ENCODE data around the gene PRKN. TPM values are rescaled to one million over a fixed set of nuclear protein-coding genes. Genes with fewer than 3 reads are reported as not detected.

The PRKN gene
- total and polyA plus RNA-seq, 2 donors (not counting 3 experiments of a cell fraction or from before 2014, with no cell fraction given): 0.06 TPM; not detected in 1

DNA sequence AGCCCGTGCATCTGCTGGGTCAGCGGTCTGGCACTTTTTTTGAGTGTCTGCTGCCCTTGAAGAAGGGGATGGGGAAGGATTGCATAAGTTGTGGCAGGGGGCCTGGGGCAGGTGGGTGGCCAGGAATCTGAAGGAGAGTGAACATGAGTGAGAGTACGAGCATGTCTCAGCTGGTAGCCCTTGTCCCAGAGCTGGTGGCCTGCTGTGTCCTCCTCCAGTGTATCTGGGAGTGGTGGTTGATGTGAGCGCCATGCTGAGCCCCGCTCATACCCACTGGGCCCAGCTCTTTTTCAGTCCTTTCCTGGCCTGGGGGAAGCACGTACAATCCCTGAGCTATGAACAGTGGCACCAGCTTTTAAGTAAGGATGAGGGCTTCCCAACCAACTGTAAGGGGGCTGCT lies 1317.5 kb downstream of the PRKN start:
- Histone ChIP-seq H3K79me2 (ENCODE audit: control insufficient read depth, insufficient read depth, low read length) (no peaks in the 10 kb centered on the region), H3K4me3 (replicated peaks in 1 of 3; ENCODE audit: insufficient read depth in 1 of 3, low read depth in 1 of 3, low read length in 3 of 3) (no peak overlapping the region), H2AFZ (ENCODE audit: low read depth, low read length) (no peak overlapping the region), H3K27ac (ENCODE audit: insufficient read depth, low read depth, low read length) (no peak overlapping the region), H3K4me2 (ENCODE audit: insufficient read depth, low read length) (no peak overlapping the region), H3K9ac (replicated peaks; ENCODE audit: extremely low read depth, insufficient read depth, low read length) (no peak overlapping the region), H3K4me1 (ENCODE audit: control insufficient read depth, extremely low read depth, insufficient read depth, low read length) (no peaks in the 10 kb centered on the region), H3K27me3 (ENCODE audit: control insufficient read depth in 2 of 2, insufficient read depth in 2 of 2, low read length in 2 of 2) (no peaks in the 10 kb centered on the region), H3K36me3 (ENCODE audit: control insufficient read depth in 2 of 2, extremely low read depth in 1 of 2, insufficient read depth in 2 of 2, low read length in 2 of 2) (no peaks in the 10 kb centered on the region), H3K9me1 (replicated peaks; ENCODE audit: control insufficient read depth, extremely low read depth, insufficient read depth, low read length) (no peaks in the 10 kb centered on the region), H4K20me1 (replicated peaks; ENCODE audit: control insufficient read depth, extremely low read depth, insufficient read depth, low read length) (no peaks in the 10 kb centered on the region), H3K9me3 (replicated peaks; ENCODE audit: control insufficient read depth, insufficient read depth, low read length) (no peaks in the 10 kb centered on the region)
- intact Hi-C loops (cut with micrococcal nuclease): loop anchor here (10.0 kb wide), 1 partner anchor 775 kb away; no protein-coding TSS in a partner anchor
- no TSS peak for BruUV-seq (replicated peaks)
- ChIA-PET CTCF (interaction anchor here (0.8 kb wide), 1 partner anchor 8 kb away, joined by 4 read pairs; no protein-coding TSS in a partner anchor), POLR2A (no interaction called here)
- FAIRE-seq (no peak), DNase-seq (ENCODE audit: low read depth, low spot score) (no peak)
- TF ChIP-seq GATA2 (IDR thresholded peaks at IDR 0.05; ENCODE audit: insufficient read depth, insufficient read length, low read depth, low read length): no peak
- TF ChIP-seq, protein P1, sequence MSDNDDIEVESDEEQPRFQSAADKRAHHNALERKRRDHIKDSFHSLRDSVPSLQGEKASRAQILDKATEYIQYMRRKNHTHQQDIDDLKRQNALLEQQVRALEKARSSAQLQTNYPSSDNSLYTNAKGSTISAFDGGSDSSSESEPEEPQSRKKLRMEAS (IDR thresholded peaks at IDR 0.05; ENCODE audit: insufficient read depth, insufficient read length): no peak
- no peak for TF ChIP-seq EZH2 (IDR thresholded peaks at IDR 0.05; ENCODE audit: borderline replicate concordance, low read depth, low read length, severe bottlenecking)
- TF ChIP-seq, protein P2, sequence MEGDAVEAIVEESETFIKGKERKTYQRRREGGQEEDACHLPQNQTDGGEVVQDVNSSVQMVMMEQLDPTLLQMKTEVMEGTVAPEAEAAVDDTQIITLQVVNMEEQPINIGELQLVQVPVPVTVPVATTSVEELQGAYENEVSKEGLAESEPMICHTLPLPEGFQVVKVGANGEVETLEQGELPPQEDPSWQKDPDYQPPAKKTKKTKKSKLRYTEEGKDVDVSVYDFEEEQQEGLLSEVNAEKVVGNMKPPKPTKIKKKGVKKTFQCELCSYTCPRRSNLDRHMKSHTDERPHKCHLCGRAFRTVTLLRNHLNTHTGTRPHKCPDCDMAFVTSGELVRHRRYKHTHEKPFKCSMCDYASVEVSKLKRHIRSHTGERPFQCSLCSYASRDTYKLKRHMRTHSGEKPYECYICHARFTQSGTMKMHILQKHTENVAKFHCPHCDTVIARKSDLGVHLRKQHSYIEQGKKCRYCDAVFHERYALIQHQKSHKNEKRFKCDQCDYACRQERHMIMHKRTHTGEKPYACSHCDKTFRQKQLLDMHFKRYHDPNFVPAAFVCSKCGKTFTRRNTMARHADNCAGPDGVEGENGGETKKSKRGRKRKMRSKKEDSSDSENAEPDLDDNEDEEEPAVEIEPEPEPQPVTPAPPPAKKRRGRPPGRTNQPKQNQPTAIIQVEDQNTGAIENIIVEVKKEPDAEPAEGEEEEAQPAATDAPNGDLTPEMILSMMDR (IDR thresholded peaks at IDR 0.05; ENCODE audit: extremely low read depth in 1 of 2, insufficient read depth in 1 of 2, low read depth in 1 of 2, low read length in 2 of 2): no peak
- TF ChIP-seq MYC (IDR thresholded peaks at IDR 0.05; ENCODE audit: low read depth, low read length): no peak
- no peak for TF ChIP-seq POLR2A (IDR thresholded peaks at IDR 0.05; ENCODE audit: low read depth, low read length)
- no peak for TF ChIP-seq FOS (IDR thresholded peaks at IDR 0.05; ENCODE audit: borderline replicate concordance, insufficient read depth, low read length)
- TF ChIP-seq POLR2AphosphoS5 (IDR thresholded peaks at IDR 0.05; ENCODE audit: insufficient read depth, low read depth, low read length): no peak
- TF ChIP-seq JUN (IDR thresholded peaks at IDR 0.05; ENCODE audit: borderline replicate concordance, insufficient read depth, insufficient read length, low read depth): no peak
- dilution Hi-C loops (cut with MboI; ENCODE audit: extremely low pct_ligation_motif_present, low sequenced_read_pairs): no loop called here

Data from endothelial cell of umbilical vein (primary cell).